Pulmonary artery endothelial cell (primary cell): ENCODE data around the gene ARMC2. TPM values are rescaled to one million over a fixed set of nuclear protein-coding genes. Genes with fewer than 3 reads are reported as not detected.
"Not testable (repeated sequence)": the region's sequence is repeated elsewhere in the genome, so short reads cannot be mapped to it uniquely, and the experiment has no call there.

Experiments used
- DNase-seq: peaks from one replicate; pipeline ENCODE4 v3.0.0-alpha.2; 2011; ENCODE audit warnings: low read depth, low spot score
- total RNA-seq: library from RNA; depleted of rRNA; stranded (reverse); fragments of >200 nt; gene quantifications from 2 replicates; pipeline ENCODE4 v1.2.3, GENCODE V29; 2014

Gene ARMC2
- total RNA-seq, 1 donor from 2014 or later = 1.1 TPM

DNA sequence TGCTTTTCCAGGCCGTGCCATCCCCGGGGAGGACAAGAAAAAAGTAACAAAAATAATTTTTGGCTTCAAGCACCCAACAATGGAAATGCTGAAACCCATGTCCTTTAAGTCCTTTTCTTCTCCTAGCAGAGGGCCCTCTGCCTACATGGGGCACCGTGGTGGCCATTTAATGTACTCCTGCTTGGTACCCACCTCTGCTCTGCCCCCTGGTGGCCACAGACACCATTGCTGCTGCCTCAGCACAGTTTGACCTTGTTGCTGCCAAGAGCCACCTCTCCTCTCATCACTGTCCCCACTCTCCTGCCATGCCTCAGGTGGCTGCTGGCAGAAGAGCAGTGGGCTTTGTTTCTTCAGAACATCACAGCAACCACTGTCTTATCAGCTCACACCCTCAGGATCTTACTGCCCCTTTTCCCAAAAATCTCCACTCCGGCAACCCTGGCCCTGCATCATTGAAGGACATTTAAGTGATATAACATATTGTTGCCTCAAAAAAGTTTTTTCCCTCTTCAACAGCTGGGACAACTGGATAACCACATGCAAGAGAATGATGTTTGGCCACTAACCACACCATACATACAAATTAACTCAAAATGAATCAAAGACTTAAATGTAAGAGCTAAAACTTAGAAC is 12.9 kb upstream of the ARMC2 start:
- DNase-seq = peak; percentile 48

DNA sequence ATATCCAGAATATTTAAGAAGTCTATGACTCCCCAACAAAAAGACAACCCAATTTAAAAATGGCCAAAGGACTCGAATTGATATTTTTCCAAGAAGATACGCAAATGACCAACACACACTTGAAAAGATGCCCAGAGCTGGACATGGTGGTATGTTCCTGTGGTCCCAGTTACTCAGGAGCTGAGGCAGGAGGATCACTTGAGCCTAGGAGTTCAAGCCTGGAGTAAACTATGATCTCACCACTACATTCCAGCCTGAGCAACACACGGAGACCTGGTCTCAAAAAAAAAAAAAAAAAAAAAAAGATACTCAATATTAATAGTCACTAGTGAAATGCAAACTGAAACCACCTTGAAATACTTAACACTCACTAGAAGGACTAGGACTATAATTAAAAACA is 12.2 kb upstream of the ARMC2 start:
- DNase-seq = no peak

DNA sequence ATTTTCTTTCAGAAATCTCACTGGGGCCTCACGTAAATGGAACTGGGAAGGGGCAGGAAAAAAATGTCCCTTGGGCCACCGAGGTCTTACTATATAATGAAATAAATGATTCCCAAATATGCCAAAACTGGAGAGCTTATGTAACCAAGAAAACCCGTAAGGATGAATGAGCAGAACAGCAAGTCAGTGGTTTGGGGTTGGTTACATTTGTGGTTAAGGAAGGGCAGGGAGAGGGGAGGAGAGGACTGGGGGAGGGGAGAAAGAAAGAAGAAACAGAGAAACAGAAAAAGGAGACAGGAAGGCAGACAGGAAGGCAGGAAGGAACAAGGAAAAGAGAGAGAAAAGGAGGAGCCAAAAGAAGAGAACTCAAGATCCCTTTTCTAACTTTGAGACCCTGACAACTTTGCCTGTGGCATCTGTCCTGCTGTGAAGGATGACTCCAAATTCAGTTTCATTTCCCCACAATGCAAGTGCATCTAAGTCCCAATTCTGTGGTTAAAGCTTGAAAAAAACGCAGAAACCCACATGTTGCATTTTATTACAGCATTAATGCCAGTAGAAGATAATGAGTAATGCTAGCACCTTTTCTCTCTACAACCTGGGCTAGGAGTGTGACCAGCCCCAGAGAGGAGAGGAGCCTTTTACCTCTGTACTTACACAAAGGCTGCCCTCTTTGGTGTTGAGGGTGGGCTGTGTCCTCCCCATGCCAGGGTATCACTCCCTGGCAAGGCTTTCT is 10.8 kb upstream of the ARMC2 start:
- DNase-seq = no peak

DNA sequence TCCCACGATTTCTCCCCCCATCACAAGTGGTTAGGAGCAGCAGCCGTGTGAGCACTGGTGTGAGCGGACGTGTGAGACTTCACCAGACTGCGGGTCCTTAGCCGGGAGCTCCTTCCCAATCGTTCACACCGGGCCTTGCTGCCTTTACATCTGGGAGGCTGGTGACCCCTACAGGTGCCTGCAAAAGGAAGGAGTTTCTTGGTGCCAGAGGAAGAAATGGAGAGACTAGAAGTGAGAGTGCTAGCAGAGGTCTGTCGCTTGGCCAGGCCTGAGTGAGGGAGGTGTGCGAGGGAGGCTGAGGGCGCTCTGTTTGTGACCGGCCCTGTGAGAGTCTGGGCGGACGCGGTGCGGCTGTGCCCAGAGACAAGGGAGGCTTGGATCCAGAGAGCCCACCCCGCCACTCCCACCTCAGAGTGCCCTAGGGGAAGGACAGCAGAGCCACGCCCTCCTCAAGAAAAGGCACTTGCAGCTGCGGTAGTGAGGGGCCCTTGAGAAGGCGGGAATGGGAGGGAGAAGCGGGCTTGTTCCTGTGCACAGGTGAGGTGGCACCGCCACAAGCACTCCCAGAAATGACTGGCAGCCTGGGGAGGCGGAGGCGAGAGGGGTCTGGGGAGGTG is 10.0 kb upstream of the ARMC2 start:
- no peak for DNase-seq

DNA sequence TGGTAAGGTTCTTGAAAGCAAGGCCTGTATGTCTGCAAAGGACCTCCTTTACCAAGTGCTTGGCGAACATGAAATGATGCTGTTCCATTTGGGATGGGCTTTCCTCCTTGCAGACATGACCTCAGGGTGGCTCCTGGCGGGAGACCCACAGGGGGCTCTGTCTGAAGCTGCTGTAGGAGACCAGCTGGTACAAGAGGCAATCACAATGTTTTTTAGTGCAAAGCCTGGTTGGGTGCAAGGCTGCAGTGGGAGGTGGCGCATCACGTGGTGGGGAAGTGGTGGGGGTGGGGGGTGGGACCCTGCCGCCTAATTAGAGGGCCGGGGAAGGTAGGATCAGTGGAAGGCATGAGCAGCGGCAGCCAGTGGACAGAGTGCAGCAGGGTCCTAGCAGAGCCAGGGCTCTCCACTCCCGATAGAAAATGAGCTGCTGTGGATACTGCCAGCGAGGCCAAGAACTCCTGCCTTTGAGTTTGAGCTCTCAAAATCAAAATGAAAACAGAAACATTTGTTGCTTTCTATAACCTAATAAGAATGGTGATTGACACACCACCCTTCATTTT is 9.1 kb upstream of the ARMC2 start:
- no peak for DNase-seq

DNA sequence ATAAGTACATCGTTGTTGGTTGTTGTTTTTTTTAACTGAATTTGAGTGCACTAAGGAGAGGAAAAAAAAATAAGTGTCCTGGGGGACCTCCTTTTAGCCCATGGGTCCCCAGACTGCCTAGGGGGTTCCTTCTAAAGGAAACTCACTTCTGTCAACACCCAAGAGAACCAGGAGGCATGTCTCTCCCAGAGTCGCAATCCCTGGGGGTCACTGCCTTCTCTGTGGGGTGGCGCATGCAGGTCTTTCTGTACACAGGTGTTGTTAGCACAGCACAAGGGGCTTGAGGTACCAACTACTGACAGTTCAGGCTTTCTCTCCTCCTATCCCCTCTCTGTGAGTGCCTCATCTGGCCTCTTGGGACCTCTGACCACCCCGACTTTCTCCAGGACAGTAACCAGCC is 7.3 kb upstream of the ARMC2 start:
- DNase-seq = no peak

DNA sequence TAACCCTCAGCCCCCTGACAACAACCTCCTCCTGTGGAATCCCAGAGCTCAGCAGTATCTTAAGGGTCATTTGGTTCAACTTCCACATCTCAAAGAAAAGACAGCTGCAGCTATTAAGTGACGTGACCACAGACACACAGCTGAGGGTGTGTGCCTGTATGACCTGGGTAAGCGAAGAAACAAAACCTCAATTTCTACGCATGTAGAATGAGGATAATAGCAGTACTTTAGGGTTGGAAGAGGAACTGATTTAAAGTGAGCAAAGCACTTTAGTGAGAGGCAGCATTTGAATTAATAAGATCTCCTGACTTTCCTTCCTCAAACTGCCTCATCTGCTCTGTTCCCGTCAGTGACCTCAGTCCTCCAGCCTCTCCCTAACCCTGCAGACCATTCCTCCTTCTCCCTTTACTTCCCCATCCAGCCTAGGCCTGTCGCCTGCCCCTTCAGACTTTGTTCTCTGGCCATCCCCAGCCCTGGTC is 6.8 kb upstream of the ARMC2 start:
- no peak for DNase-seq

DNA sequence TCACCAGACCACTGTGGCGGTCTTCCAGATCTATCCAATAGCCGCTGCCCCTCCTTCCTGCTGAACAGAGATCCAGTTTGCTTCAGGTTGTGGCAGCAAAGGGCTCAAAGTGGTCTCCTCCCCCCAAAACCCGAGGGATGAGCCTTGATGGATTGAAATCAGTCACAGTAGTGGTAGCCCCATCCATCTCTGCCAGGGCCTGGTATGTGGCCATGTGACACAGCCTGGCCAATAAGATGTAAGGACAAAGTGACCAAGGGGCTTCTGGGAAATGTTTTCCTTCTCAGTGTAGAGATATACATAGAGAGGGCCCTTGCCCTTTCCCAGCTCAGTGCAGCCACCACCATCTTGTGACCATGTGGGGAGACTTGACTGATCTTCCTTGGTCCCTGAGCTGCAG is 4.1 kb upstream of the ARMC2 start:
- no peak for DNase-seq

DNA sequence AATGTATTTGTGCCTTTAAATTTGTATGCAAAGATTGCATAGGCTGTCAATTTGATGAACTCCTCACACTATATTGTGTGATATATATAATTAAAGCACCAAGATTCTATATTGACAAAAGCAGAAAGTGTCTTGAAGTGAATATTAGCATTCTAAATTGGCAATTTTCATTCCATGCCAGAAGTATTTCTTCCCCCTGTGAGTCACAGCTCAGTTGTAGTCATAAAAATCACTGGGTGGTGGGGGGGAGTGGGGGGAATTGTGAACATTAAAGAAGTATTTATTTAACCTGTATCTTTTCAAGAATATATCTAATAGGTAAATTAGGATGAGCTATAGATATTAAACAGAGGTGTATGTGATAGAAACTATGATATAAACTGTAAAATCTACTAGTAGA is 3.1 kb upstream of the ARMC2 start:
- DNase-seq = no peak

DNA sequence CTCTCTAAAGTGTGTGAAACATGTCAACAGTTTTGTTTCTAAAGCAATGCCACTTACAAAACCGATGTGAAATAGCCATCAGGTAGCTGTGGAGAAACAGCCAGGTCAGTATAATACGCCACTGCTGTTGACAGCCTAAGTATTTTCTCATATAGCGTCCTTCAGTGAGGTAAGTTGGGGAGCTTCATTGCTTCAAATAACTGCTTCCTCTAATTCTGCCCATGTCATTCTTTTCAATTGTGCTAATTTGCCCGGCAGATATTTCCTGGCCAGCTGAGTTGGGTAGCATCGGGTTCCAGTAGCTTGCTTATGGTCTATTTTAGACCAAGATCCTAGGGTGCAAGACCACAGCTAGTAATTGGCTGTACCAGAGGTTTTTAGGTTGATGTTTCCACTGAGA is 2.1 kb upstream of the ARMC2 start:
- no peak for DNase-seq

DNA sequence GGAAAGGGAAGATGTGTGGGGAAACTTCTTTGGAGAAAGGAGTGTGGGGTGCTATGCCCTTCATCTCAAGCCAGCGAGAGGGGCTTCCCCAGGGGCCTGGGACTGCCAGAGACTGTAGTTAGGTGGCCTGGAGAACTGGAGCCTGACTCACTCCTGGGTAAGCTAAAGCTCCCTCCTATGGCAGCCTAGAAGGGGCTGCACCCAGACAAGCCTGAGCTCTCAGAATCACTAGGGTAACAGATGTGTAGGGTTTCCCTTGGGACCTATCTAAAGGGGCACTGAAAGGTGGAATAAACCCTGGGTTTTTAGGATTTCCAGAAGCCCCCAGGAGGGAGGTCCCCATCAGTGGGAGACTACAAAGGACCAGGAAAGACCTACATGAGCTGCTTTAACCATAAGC is 1.6 kb upstream of the ARMC2 start:
- DNase-seq = no peak

DNA sequence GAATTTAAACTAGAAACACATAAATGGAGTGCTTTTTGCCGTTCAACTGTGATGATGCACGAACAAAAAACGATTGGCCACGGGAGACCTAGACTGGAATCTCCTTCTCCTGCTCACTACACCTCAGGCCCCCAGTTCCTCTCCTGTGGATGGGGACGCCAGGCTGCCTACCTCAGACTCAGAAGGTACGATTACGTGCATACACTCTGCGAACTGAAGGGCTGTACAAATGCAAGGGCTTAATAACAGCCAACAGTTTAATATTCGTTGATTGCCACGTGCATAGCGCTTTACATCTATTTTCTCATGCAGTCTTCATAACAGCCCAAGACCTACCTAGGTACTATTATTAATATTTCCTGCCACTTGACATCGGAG is 495 bp upstream of the ARMC2 start:
- DNase-seq = no peak

DNA sequence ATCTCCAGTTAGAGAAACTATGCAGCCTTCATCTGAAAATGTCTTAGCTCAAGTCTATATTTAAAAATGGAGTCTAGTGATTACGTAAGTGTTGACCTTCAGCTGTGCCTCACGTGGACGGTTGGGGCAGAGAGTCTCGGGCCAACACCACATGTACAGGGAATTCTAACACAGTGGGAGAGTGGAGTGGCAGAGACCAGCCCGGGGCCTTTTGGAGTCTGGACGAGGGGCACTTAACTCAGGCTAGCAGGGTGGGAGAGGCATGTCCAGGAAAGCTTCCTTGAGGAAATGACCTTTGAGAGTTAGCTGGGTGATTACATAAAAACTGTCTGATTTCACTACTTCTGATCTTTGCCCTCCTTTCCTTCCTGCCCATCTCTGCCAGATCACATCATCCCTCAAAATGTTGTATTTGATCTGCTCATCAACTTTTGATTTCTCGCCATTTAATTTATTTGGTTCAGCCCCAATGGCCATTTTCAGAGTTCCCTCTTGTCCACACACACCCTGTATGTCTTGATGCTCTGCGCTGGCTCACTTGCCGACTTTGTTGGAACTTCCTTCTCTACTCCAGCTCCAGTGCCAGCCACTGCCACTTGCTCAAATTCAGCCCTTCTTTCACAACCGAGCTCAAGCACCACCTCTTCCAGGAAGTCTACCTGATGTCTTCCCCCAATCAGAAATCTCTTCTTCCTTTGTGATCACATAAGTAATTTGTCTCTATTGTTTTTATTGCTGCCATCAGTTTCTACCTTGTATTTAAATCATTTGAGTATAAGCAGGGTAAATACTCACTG is 2.6 kb downstream of the ARMC2 start:
- no peak for DNase-seq

DNA sequence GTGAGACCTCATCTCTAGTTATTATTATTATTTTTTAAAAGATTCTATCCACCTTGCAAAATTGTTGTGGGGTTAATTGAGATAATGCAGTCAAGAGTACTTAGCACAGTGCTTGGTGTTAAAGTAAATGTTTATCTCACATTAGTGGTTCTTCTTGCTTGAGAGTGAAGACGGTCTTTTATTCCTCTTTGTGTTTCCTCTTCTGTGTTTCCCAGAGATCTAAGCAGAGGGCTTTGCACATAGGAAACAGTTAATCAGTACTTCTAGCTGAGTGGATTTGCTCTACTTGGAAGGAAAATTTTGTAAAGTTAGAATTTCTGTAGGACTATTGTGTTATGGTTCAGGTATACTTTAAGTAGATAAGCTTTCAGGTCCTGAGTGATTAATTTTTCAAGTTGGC is 3.5 kb downstream of the ARMC2 start:
- DNase-seq = no peak

DNA sequence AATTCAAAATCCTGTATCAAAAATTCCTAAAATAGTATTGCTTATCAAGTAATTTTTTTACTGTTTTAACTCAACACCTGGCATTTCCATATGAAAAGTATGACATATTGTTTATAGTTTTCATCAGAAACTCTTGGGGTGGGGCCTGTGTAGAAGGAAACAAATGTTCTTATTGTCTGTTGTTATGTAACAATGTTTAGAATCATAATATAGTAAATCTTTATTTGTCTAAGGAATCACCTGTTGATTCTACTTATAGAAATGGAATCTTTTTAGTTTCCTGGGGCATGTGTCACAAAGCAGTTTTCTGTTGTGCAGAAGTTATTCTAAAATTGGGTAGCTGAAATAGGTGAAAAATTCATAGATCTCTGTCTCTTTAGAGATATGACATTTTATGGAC is 4.9 kb downstream of the ARMC2 start:
- DNase-seq = no peak

DNA sequence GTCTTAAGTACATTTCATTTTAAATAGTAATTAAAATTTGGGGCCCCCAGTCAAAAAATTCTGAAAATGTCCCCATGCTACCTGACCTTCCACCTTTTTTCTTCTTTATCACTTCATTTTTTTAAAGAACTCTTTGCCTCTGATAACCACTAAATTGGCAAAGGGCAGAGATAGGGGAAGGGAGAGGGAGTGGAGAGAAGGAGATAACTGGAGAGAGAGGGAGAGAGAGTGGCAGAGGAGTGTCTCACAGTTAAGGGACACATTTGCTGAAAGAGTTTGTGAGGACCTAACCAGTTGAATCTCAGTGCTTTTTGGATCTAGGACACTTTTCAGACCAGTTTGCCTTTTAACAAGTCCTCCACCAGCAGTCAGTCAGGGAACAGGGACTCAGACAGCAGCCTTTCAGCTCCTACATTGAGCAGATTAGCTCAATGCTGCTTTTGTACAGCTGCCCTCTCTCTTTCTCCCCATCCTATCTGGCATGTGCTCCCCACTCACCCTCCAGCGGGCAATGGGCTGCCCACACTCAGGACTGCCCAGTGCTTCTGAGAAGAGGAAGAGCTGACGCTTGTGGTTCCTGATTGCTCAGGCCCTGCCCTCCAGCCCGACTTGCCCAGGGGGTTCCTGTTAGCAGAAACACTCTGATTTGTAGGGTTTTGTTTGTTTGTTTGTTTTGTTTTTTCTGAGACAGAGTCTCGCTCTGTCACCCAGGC is 14.4 kb downstream of the ARMC2 start:
- DNase-seq = no peak

DNA sequence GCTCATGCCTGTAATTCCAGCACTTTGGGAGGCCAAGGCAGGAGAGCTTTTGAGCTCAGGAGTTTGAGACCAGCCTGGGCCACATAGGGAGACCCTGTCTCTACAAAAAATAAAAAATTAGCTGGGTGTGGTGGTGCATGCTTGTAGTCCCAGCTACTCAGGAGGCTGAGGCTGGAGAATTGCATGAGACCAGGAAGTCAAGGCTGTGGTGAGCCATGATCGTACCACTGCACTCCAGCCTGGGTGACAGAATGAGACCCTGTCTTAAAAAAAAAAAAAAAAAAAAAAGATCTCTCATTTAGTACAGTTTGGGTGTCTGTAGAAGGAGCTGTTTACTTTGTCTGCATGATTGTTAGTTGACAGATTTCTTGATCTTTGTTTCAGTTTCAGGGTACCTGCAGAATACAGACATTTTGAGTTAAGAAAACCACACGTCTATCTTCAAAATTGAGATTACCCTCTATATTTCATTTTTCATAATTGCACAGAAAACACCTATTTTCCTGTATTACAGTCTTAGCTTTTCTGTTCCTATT is 17.6 kb downstream of the ARMC2 start:
- DNase-seq = not testable (repeated sequence)

DNA sequence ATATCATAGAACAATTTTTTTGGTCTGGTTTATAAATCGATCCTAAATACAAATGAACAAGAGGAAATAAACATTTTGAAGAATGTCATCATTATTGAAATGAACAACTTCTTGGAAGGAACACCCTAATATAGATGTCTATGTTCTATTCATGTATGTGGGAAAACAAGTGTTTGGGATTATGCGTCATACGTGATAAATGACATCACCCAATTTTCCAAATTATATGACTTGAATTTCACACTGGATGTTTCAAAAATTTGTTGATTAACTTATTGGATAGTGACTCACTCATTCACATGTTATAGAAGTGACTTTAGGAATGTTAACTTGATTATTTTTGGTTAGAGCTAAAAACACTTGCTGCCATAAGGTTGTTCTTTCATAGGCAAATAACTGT is 18.6 kb downstream of the ARMC2 start:
- no peak for DNase-seq

DNA sequence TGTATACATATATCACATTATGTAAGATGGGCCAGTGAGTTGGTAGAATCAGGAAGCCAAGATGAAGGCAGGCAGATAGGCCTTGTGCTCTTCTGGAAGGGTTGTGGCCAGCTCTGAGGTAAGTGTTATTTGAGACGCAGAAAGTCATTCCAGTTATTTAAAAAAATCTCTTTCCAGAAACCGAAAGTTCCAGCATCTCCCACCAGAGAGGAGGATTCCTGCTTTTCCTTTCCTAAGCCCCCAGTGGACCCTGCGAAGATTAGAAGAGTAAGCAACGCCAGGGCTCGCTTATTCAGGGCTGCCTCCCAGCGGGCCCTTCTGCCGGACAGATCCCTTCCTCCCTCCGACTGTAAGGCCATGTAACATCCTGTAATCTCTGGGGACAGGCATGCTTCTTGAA is 20.4 kb downstream of the ARMC2 start:
- DNase-seq = no peak

DNA sequence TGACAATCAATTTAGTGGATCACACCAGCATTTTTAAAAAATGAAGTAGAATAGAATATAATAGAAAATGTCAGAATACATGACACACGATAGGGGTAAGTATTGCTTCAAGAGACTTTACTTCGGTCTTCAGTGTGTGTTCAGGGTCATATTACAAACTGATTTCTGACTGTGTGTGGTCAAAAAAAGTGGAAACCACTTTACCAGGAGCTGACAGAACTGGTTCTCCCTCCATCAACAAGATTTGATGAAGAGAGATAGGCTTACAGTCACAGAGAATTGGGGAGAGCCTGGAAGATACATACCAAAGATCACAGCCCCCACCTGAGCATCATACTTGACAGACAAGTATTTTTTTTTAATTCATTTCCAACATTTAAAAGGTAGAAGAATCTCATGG is 21.7 kb downstream of the ARMC2 start:
- DNase-seq = no peak

DNA sequence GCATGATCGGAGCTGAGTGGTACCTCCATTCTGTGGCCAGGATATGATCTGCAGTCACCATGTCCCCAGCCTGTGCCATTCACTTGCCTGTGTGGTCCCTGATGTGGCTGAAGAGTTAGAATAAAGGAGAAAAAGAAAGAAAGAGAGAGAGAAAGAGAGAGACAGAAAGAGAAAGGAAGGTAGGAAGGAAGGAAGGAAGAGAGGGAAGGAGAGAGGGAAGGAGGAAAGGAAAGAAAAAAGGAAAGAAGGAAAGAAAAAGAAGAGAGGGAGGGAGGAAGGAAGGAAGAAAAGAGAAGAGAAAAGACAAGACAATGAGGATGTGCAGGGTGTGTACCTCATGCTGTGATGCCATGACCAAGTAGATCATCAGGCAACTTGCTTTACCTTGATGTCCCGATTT is 22.1 kb downstream of the ARMC2 start:
- no peak for DNase-seq
